Suppressor macrophage treated with lipopolysaccharide for 4 hours (primary cell): ENCODE data around the gene GLRX3.

Source experiments
- DNase-seq: peaks from one replicate; pipeline ENCODE4 v3.0.0-alpha.2; 2020

Gene GLRX3

GRCh38 chr10:130214431-130214830 lies 78.2 kb downstream of the GLRX3 start:
- no peak for DNase-seq

GRCh38 chr10:130215151-130215930 lies 79.2 kb downstream of the GLRX3 start:
- no peak for DNase-seq

DNA sequence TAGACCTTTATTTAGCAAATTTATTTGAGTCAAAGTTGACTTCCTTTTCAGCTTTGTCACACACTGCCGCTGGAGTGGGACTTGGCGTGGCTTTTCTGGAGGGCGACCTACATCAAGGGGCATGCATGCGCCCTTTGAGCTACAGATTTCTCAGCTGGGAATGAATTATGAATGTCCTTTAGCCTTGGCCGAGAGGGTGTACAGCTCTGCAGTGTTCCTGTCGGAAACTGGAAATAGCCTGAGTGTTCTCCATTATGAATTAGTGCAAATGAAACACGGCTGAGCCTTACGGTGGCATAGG lies 79.7 kb downstream of the GLRX3 start:
- DNase-seq: no peak

DNA sequence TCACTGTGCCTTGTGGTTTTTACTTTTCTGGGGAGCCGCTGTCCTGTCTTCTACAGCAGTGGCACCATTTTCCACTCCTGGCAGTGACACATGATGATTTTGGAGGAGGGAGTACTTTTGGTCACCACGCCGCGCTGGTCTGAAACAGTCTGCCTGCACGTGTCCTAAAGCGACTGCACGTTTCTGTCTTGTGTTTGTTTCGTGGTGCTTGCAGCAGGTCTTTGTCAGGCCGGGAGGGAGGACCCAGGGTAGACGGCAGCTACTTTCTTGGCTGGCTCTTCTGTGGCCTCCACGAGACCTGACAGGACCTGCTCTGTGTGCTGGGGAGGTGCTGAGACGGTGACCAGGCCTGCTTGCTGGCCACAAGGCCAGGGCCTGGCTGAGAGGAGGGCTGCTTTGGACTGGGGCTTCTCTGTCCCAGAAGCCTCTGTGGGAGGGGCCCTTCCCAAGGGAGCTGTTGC lies 82.0 kb downstream of the GLRX3 start:
- DNase-seq: no peak

DNA sequence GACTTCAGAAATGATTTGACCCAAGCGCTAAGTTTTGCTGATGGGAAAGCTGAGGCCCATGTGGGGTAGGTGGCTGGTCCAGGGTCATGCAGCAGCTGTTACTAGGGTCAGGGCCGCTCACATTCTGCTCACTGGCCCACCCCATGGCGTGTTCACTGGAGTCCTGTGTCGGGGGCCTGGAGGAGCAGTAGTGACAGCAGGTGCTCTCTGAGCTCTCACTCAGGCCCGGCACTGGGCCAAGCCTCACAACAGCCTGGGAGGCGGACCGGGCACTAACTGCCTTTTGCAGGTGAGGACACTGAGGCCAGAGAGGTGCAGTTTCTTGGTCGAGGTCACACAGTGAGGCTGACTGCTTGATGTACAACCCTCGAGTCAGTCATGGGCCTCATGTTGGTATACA lies 82.7 kb downstream of the GLRX3 start:
- DNase-seq: no peak

DNA sequence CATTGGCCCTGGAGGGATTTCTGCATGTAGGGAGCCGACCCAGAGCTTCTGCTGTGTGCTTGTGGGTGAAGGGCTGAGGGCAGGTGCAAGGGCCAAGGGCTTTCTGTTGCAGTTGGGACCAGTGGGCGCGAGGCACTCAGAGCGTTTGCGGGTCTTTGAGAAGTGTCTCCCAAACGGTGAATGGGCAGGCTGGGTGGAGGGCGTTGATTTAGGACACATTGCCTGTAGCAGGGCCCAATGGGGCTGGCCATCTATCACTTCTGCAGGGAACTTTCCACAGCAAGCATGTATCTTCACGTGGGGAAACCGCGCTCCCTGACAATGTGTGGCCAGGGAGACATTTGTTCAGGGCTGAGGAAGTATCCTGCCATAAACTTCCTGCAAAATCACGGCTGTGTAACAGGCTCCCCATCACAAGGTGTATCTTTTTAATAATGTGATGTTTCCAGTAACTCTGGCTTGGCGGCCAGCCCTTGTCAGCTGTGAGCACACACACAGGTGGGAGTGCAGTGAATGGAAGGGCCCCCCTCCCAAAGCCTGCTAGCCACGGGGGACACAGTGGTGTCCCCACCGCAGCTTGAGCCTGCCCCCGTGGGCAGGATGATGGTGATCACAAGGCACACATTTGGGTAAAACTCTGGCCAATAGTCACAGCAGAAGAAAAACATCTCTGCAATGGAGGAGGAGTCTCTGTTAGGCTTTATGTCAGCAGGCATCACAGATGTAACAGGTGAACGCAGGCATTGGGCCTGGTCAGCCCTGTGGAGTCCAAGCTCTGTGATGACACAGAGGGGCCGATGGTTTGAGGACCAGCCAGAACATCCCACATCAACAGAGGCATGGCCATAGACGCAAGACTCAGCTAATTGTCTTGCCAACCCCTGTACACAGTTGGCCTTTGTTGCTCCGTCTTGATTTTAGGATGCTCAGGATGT lies 84.3 kb downstream of the GLRX3 start:
- DNase-seq: no peak

GRCh38 chr10:130221456-130222375 lies 85.5 kb downstream of the GLRX3 start:
- DNase-seq: no peak

DNA sequence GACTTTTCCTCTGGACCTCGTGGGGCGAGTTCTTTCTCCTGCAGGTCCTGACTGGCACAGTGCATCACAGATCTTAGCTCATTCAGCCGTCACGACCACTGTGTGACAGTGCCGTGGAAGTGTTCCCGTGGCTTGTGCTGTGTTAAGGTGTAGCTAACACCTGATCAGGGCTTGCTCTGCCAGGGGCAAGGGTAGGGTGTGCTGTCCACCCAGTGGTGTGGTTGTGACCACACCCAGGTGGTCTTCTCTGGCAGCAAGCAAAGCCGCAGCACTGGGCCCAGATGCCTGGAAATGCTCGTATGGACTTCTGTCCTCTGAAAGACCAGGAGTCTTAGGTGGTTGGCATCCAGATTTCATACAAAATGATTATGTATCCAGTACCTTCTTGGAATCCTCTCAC lies 86.2 kb downstream of the GLRX3 start:
- no peak for DNase-seq

GRCh38 chr10:130224228-130224627 lies 88.0 kb downstream of the GLRX3 start:
- no peak for DNase-seq

DNA sequence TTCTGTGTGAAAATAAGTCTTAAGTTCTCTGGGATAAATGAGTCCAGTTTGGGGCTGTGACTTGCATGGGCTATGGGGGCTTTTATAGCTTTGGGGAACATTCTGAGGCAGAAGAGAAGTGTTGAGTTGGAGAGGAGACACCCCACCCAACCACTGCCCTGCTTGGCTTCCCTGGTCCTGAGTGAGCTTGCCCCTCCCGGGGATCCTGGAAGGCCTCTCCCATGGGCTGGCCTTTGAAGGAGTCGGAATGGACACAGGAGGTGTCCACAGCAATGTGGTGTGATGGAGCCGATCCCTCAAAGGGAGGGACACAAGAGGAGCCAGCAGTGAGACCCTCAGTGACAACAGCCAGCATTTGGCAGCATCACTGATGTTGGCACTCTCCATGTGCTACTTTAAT lies 89.8 kb downstream of the GLRX3 start:
- no peak for DNase-seq

GRCh38 chr10:130227883-130228282 lies 91.7 kb downstream of the GLRX3 start:
- DNase-seq: no peak
